Endothelial cell of umbilical vein (primary cell): ENCODE data around the gene KLF13. TPM values are rescaled to one million over a fixed set of nuclear protein-coding genes. Genes with fewer than 3 reads are reported as not detected.

ENCODE experiments used
- BruUV-seq: library from RNA; stranded (reverse); fragments of 400-500 nt; replicated peaks from 2 replicates; lab custom pipeline; 2021; lab: Mats Ljungman, UMichigan
- CTCF ChIA-PET: fragments of 300-600, 350-600 bp; sonication (Branson Sonifier 250); formaldehyde crosslinking; loops from one replicate; lab custom pipeline; 2021; ENCODE audit warnings: antibody characterized with exemption, inconsistent platforms; lab: Charles Lee
- POLR2A ChIA-PET: fragments of 300-600, 350-600 bp; sonication (Branson Sonifier 250); formaldehyde crosslinking; loops from one replicate; lab custom pipeline; 2021; ENCODE audit warnings: antibody characterized with exemption, inconsistent platforms; lab: Charles Lee
- DNase-seq: peaks from one replicate; pipeline ENCODE4 v3.0.0-alpha.2; 2011; ENCODE audit warnings: low read depth, low spot score
- FAIRE-seq: peaks from 2 replicates; lab custom pipeline; 2011; peaks lifted over from hg19 to GRCh38; lab: Jason Lieb, UNC
- H2AFZ ChIP-seq: 2 replicates; pipeline ENCODE4 v1.6.0; 2012; ENCODE audit warnings: low read depth, low read length, control low read depth, inconsistent platforms
- H3K27ac ChIP-seq: 2 replicates; pipeline ENCODE4 v1.5.1; 2011; ENCODE audit warnings: low read depth, mild to moderate bottlenecking, control low read depth, low read length, moderate library complexity; ENCODE audit not compliant: insufficient read depth
- H3K27me3 ChIP-seq, 2 experiments: 2 replicates each; pipeline versions ENCODE4 v1.6.0 to v1.6.1; 2011; ENCODE audit warnings: low read length in 2 of 2, mixed read lengths in 1 of 2; ENCODE audit not compliant: control insufficient read depth in 2 of 2, insufficient read depth in 2 of 2
- H3K36me3 ChIP-seq, 2 experiments: 2 replicates in 1 of 2; 3 replicates in 1 of 2; pipeline ENCODE4 v1.5.1; 2011; ENCODE audit warnings: low read length in 2 of 2, mild to moderate bottlenecking in 1 of 2, moderate library complexity in 1 of 2; ENCODE audit not compliant: control insufficient read depth in 2 of 2, insufficient read depth in 2 of 2; ENCODE audit errors: extremely low read depth in 1 of 2
- H3K4me1 ChIP-seq: 3 replicates; pipeline ENCODE4 v1.5.1; 2011; ENCODE audit warnings: mild to moderate bottlenecking, low read length; ENCODE audit not compliant: control insufficient read depth, insufficient read depth; ENCODE audit errors: extremely low read depth
- H3K4me2 ChIP-seq: 2 replicates; pipeline ENCODE4 v1.6.1; 2011; ENCODE audit warnings: low read length, control low read depth, mixed read lengths; ENCODE audit not compliant: insufficient read depth
- H3K4me3 ChIP-seq, 3 experiments: fragments of 200-600 bp in 1 of 3; sonication (generic), shearing (Covaris generic) in 1 of 3; replicated peaks in 1 of 3; 2 replicates each; pipeline ENCODE4 v1.5.1; 2011 to 2016; ENCODE audit warnings: control low read depth in 3 of 3, low read length in 3 of 3, mild to moderate bottlenecking in 2 of 3, inconsistent platforms in 1 of 3, low read depth in 1 of 3, moderate library complexity in 1 of 3; ENCODE audit not compliant: insufficient read depth in 1 of 3
- H3K79me2 ChIP-seq: 2 replicates; pipeline ENCODE4 v1.6.0; 2012; ENCODE audit warnings: low read length, inconsistent platforms; ENCODE audit not compliant: control insufficient read depth, insufficient read depth
- H3K9ac ChIP-seq: replicated peaks from 2 replicates; pipeline ENCODE3; 2011; ENCODE audit warnings: low read length, control low read depth; ENCODE audit not compliant: insufficient read depth; ENCODE audit errors: extremely low read depth
- H3K9me1 ChIP-seq: replicated peaks from 3 replicates; pipeline ENCODE4 v1.6.0; 2011; ENCODE audit warnings: mild to moderate bottlenecking, low read length; ENCODE audit not compliant: control insufficient read depth, insufficient read depth; ENCODE audit errors: extremely low read depth
- H3K9me3 ChIP-seq: replicated peaks from 2 replicates; pipeline ENCODE4 v1.5.1; 2012; ENCODE audit warnings: low read length, inconsistent platforms; ENCODE audit not compliant: control insufficient read depth, insufficient read depth
- H4K20me1 ChIP-seq: replicated peaks from 2 replicates; pipeline ENCODE3; 2011; ENCODE audit warnings: mild to moderate bottlenecking, low read length; ENCODE audit not compliant: control insufficient read depth, insufficient read depth; ENCODE audit errors: extremely low read depth
- CTCF ChIP-seq, 2 donors: IDR thresholded peaks; 1 replicate in 1 of 2; 2 replicates in 1 of 2; pipeline ENCODE4 v1.5.1; 2011; ENCODE audit warnings: low read length in 2 of 2, mild to moderate bottlenecking in 2 of 2, moderate library complexity in 2 of 2, control low read depth in 1 of 2, inconsistent platforms in 1 of 2, low read depth in 1 of 2; ENCODE audit not compliant: insufficient read depth in 1 of 2; ENCODE audit errors: extremely low read depth in 1 of 2
- EZH2 ChIP-seq: IDR thresholded peaks from 2 replicates; pipeline ENCODE4 v1.6.1; 2012; ENCODE audit warnings: borderline replicate concordance, low read depth, mild to moderate bottlenecking, moderate library complexity, low read length, inconsistent platforms; ENCODE audit not compliant: severe bottlenecking
- FOS ChIP-seq: IDR thresholded peaks from 2 replicates; pipeline ENCODE4 v1.6.1; 2011; ENCODE audit warnings: mild to moderate bottlenecking, low read length, moderate library complexity, borderline replicate concordance; ENCODE audit not compliant: insufficient read depth
- GATA2 ChIP-seq: IDR thresholded peaks from 2 replicates; pipeline ENCODE4 v1.7.0; 2011; ENCODE audit warnings: low read depth, mild to moderate bottlenecking, moderate library complexity, mixed read lengths, low read length; ENCODE audit not compliant: insufficient read length, insufficient read depth
- MYC ChIP-seq: IDR thresholded peaks from one replicate; pipeline ENCODE4 v1.6.1; 2011; ENCODE audit warnings: mild to moderate bottlenecking, low read depth, low read length
- dilution Hi-C: fragments of 300-500 bp; cut with MboI; formaldehyde crosslinking; loops from one replicate; pipeline ENCODE4 v1.15.0; 2019; ENCODE audit warnings: low sequenced_read_pairs; ENCODE audit not compliant: extremely low pct_ligation_motif_present
- intact Hi-C: fragments of 100-400 bp; cut with micrococcal nuclease; formaldehyde crosslinking; loops from one replicate; pipeline ENCODE4 v1.10.0; 2022
- polyA plus RNA-seq, 4 experiments: library from polyadenylated mRNA; depleted of rRNA in 3 of 4; stranded (reverse) in 3 of 4; unstranded in 1 of 4; fragments of >200 nt; gene quantifications; 2 replicates each; pipeline versions ENCODE4 v1.2.1 to v1.2.3, GENCODE V29; 2011 to 2012; ENCODE audit warnings: missing spikeins in 1 of 4
- total RNA-seq: library from RNA; stranded (reverse); gene quantifications from 2 replicates; pipeline ENCODE4 v1.2.3, GENCODE V29; 2021

The KLF13 gene
- total and polyA plus RNA-seq, 2 donors (not counting 3 experiments of a cell fraction or from before 2014, with no cell fraction given) = 10.1 to 31.9 TPM

- no peak for TF ChIP-seq CTCF (IDR thresholded peaks at IDR 0.05; ENCODE audit: extremely low read depth in 1 of 2, insufficient read depth in 1 of 2, low read depth in 1 of 2, low read length in 2 of 2)
- no peak for TF ChIP-seq EZH2
- TF ChIP-seq MYC = no peak
- no peak for TF ChIP-seq GATA2
- POLR2A ChIA-PET = no interaction called here
These were observed 5.2 kb upstream of the KLF13 start for GRCh38 chr15:31321418-31321817.

GRCh38 chr15:31322504-31322903 is 4.1 kb upstream of the KLF13 start:
- H3K36me3 ChIP-seq = no peaks in the 10 kb centered on the region
- H3K4me2 ChIP-seq = no peak overlapping the region
- H3K9me1 ChIP-seq = no peaks in the 10 kb centered on the region
- peaks cover 5% of the 10 kb centered on the region for H3K4me1 ChIP-seq
- DNase-seq (no peak), FAIRE-seq (no peak)
- H2AFZ ChIP-seq = no peak overlapping the region
- ChIA-PET POLR2A (no interaction called here), CTCF (interaction anchor here (1.0 to 4.6 kb wide), 3 partner anchors 10 to 168 kb away, joined by 3 to 34 read pairs (median 3); no protein-coding TSS in a partner anchor)
- H3K4me3 ChIP-seq = no peak overlapping the region
- H3K79me2 ChIP-seq = no peaks in the 10 kb centered on the region
- TF ChIP-seq EZH2 (no peak), FOS (no peak)
- H4K20me1 ChIP-seq = no peaks in the 10 kb centered on the region
- intact Hi-C loops = loop anchor here (10.0 kb wide), 1 partner anchor 542 kb away; no protein-coding TSS in a partner anchor
- dilution Hi-C loops = loop anchor here (25.0 kb wide), 1 partner anchor 110 kb away; no protein-coding TSS in a partner anchor
- peaks cover 1 to 2% of the 10 kb centered on the region in 2 experiments for H3K27me3 ChIP-seq
- H3K27ac ChIP-seq = no peak overlapping the region
- H3K9ac ChIP-seq = no peak overlapping the region
- no peaks in the 10 kb centered on the region for H3K9me3 ChIP-seq
- no TSS peak for BruUV-seq

More at GRCh38 chr15:31321418-31321817, 5.2 kb upstream of the KLF13 start:
- intact Hi-C loops = loop anchor here (10.0 kb wide), 1 partner anchor 543 kb away; no protein-coding TSS in a partner anchor
- Histone ChIP-seq H3K4me1 (peaks cover 5% of the 10 kb centered on the region), H4K20me1 (no peaks in the 10 kb centered on the region), H2AFZ (no peak overlapping the region), H3K27ac (no peak overlapping the region), H3K9me3 (no peaks in the 10 kb centered on the region), H3K4me2 (no peak overlapping the region), H3K9ac (no peak overlapping the region), H3K27me3 (peaks cover 1 to 2% of the 10 kb centered on the region in 2 experiments), H3K79me2 (no peaks in the 10 kb centered on the region), H3K36me3 (no peaks in the 10 kb centered on the region), H3K4me3 (no peak overlapping the region), H3K9me1 (no peaks in the 10 kb centered on the region)
- BruUV-seq = no TSS peak
- dilution Hi-C loops = loop anchor here (25.0 kb wide), 1 partner anchor 109 kb away; no protein-coding TSS in a partner anchor
- DNase-seq (no peak), FAIRE-seq (no peak)
- CTCF ChIA-PET = no interaction called here
